G401 (cell line): Measurements from ENCODE around the gene ADCY5. TPM values are rescaled to one million over a fixed set of nuclear protein-coding genes. Genes with fewer than 3 reads are reported as not detected.

Source experiments
- DNase-seq: peaks from one replicate; pipeline ENCODE4 v3.0.0-alpha.2; 2015; ENCODE audit warnings: low spot score
- in situ Hi-C: cut with HindIII; loops from 2 replicates; pipeline ENCODE4 v1.10.0; 2016; ENCODE audit warnings: low sequenced_read_pairs, mixed read lengths
- total RNA-seq: library from RNA; depleted of rRNA; stranded (reverse); fragments of >200 nt; shearing (Covaris generic); gene quantifications from 2 replicates; pipeline ENCODE4 v1.2.3, GENCODE V29; 2014

Gene ADCY5
- total RNA-seq, 1 experiment from 2014 or later, result 0.07 TPM

DNA sequence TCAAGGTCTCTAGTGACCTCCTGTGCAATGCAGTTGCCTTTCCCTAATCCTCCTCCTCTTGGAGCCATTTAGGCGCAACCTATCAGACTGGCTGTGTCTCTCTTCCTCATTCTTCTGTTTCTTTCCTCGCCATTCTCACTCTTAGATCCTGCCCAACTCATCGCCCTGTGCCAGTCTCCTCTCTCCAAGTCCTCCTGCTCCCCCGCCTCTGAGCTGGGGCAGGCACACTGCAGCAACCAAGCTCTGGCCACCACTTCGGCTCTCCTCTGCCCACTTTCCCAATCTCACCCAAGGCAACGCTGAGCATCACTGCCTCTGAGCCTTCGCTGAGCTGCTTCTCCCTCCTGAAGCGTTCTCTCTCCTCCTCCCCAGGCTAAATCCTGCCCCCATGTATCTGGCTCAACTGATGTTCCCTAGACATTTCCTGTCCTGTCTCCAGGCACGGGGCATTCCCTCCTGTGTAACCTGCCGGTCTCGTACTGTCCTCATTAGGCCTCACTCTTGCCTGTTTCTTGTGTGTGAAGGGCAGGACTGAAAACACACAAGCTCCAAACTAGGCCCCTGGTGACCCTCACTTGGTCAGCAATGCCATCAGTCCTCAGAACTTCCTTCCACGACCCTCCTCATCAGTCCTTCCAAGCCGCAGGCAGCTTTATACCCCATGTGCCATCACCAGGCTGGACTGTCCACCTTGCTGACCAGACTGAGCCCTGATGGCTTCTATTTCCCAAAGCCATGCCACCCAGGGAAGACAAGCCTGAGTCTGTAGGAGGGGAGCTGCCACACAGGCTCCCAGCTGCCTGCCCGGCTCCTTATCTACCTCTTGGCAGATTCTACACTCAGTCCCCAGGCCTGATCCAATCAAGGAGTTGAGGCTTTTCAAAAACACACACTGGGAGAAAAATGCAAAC, 161.6 kb downstream of the ADCY5 start:
- DNase-seq, result no peak
- in situ Hi-C loops, result no loop called here

DNA sequence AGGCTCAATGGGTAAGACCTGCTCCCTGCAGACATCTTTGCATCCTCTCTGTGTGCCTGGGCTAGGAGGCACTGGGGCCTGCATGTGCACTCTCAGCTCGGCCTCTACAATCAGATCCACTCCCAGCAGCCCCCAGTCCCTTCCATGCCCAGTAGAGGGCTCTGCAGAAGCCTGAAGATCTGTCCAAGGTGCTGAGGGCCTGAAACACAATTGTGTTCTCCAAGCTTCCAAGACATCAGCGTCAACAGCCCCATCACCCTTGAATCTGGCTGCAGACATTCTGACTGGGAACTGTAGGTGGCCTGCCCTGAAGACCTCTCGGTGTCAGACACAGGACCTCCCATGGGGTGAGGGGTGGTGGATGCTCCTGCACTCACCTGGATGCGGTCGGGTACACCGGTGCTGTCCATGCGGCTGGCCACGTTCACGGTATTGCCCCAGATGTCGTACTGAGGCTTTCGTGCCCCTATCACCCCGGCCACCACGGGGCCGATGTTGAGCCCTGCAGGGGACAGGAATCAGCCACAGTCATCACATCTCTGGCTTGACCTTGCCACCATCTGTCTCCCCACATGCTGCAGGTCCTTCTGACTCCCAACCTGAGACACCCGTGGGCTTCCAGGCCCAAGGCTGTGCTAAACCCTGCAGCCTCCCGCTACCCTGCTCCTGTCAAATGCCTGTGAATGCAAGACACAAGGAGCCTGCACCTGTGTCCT, 162.4 kb downstream of the ADCY5 start:
- in situ Hi-C loops, result no loop called here
- peak; percentile 44 for DNase-seq

GRCh38 chr3:123285931-123286307, 163.0 kb downstream of the ADCY5 start:
- in situ Hi-C loops, result no loop called here

GRCh38 chr3:123285479-123285878, 163.4 kb downstream of the ADCY5 start:
- in situ Hi-C loops, result no loop called here
- DNase-seq, result no peak

More at GRCh38 chr3:123285931-123286307, 163.0 kb downstream of the ADCY5 start:
- no peak for DNase-seq

DNA sequence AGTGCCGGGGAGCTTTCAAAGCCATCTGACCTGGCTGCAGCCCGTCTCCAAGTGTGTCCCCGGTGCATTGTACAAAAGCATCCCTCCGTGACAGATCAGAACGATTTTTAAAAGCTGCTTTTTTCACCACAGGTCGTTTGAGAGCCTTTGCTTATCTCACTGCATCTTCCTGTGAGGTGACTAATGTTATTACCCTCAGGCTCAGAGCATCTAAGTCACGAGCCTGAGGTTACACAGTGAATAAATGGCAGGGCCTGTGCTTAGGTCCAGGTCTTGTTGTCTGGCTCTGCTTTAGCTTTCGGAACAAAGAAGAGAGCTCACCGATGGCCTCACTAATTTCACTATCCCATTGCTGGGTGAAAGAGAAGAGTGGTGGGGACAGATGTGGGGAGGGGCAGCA, 163.8 kb downstream of the ADCY5 start:
- in situ Hi-C loops, result no loop called here
- DNase-seq, result no peak

GRCh38 chr3:123284399-123285010, 164.4 kb downstream of the ADCY5 start:
- no peak for DNase-seq
- in situ Hi-C loops, result no loop called here

GRCh38 chr3:123283657-123284398, 165.1 kb downstream of the ADCY5 start:
- in situ Hi-C loops, result no loop called here
- no peak for DNase-seq

- no peak for DNase-seq
- in situ Hi-C loops, result no loop called here
Measured at GRCh38 chr3:123283074-123283473, 165.8 kb downstream of the ADCY5 start.

DNA sequence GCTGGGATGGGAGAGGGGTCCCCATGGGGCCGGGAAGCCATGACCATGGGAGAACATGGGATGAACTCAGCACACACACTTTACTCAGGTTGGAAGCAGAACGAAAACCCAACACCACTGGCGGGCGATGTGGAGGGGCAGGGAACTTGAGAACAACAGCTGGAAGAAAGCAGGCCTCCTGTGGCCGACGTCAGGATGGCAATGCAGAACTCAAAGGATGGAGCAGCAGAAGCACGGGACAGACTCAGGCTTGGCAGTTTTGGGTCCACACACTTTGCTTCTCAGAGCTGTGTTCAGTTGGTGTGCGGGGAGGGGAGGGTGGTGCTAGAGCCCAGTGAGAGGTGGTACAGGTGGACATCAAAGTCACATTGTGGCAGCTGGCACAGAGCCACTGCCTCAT, 166.4 kb downstream of the ADCY5 start:
- in situ Hi-C loops, result no loop called here
- DNase-seq, result no peak

DNA sequence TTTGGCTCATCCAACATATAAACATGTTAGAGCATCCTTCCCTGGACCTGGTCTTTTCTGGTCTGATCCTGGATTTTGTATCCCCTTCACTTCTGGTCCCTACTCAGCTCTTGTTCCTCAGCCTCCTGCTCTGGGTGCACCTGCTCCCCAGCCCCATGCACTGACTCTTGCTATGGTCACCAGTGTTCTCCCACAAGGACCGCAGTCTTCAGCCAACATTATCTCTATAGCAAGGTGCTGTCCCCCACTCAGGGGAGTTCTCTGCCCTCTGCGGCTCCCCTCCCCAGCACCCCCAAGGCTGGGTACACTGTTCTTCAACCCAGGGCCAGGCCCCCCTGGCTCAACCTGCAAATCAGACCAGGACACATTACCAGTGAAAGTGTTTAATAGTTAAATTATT, 167.0 kb downstream of the ADCY5 start:
- no peak for DNase-seq
- in situ Hi-C loops, result no loop called here

- in situ Hi-C loops, result no loop called here
- no peak for DNase-seq
Measured at GRCh38 chr3:123281406-123281805, 167.5 kb downstream of the ADCY5 start.

DNA sequence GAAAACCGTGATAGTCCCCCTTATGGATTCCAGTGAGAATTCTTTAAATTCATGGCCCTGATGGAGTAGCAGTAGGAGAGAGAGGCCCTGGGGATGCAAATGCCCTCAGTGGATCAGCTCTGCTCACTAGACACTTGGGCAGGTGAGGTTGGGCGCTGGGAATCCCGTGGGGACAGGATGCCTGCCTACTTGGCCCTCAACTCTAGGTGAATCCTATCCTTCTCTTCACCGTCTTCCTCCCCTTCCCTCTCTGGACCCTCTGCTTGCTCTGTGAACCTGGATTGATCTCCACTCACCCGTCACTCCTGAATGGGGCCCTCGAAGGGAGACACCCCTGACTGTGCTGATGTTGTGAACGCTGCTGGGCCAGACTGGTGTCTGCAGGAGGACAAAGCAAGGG, 169.8 kb downstream of the ADCY5 start:
- in situ Hi-C loops, result no loop called here
- no peak for DNase-seq

GRCh38 chr3:123278446-123278845, 170.4 kb downstream of the ADCY5 start:
- in situ Hi-C loops, result no loop called here
- DNase-seq, result no peak

DNA sequence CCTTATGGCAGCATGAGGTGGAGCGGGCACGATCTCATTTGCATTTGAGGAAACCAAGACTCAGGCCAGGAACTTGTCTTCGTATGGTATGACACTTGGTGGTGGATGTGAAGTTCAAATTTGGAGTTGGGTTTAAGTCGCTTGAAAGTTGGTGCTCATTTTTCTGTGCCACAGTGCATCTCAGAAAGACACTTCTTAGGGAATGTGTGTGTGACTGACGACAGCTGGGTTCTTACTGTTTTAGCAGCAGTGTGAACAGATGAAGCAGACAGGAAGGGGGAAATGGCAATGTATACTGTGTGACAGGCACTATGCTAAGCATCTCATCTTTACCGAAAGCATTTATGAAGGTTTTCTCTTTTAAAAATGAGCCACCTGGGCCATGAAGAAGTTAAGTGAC, 171.8 kb downstream of the ADCY5 start:
- no peak for DNase-seq
- in situ Hi-C loops, result no loop called here

- in situ Hi-C loops, result no loop called here
- DNase-seq, result no peak
Measured at GRCh38 chr3:123276346-123277006, 172.4 kb downstream of the ADCY5 start.

- in situ Hi-C loops, result no loop called here
- DNase-seq, result no peak
Measured at GRCh38 chr3:123275691-123276090, 173.2 kb downstream of the ADCY5 start.

DNA sequence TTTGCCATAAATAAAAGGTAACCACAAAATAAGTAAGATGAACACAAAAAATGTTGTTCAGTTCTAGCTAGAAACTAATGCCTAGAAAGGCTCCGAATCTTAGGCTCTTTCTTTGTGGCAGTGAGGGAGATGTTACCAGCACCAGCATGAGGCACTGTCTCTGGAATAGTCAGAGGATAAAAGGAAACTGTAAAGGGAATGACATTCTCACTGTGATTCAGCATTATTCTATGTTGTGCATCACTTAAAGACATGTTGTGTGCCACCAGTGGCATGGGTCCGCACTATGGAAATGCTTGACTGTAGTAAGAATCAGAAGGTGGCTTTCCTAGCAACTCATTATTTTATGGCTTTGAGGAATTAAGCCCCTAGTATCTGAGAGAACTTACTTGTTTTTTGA, 176.3 kb downstream of the ADCY5 start:
- in situ Hi-C loops, result no loop called here
- DNase-seq, result no peak

GRCh38 chr3:123271466-123272159, 177.3 kb downstream of the ADCY5 start:
- in situ Hi-C loops, result no loop called here
- no peak for DNase-seq
